SKM-1 treated with dmso at 0.1 percent for 144 hours (cell line): ENCODE data around the gene ESRP2.

Experiments used
- DNase-seq: peaks from one replicate; lab custom pipeline; 2025; ENCODE audit not compliant: unreplicated experiment; lab: John Stamatoyannopoulos, UW

Gene ESRP2

GRCh38 chr16:68242085-68242484 is 6.2 kb upstream of the ESRP2 start:
- DNase-seq = no peak

DNA sequence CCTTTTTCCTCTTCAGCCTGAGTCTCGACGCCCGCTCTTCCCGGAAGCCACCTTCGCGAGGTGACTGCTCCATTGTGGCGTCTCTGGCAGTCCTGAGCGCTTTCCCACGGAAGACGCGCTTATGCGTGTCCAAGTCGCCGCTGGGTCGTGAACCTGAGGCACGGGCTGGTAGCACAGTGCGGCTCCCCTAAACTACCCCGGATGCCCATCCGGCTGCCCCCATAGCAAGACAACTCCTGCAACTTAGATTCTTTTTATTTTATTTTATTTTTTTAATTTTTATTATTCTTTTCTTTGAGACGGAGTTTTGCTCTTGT is 2.1 kb upstream of the ESRP2 start:
- no peak for DNase-seq

DNA sequence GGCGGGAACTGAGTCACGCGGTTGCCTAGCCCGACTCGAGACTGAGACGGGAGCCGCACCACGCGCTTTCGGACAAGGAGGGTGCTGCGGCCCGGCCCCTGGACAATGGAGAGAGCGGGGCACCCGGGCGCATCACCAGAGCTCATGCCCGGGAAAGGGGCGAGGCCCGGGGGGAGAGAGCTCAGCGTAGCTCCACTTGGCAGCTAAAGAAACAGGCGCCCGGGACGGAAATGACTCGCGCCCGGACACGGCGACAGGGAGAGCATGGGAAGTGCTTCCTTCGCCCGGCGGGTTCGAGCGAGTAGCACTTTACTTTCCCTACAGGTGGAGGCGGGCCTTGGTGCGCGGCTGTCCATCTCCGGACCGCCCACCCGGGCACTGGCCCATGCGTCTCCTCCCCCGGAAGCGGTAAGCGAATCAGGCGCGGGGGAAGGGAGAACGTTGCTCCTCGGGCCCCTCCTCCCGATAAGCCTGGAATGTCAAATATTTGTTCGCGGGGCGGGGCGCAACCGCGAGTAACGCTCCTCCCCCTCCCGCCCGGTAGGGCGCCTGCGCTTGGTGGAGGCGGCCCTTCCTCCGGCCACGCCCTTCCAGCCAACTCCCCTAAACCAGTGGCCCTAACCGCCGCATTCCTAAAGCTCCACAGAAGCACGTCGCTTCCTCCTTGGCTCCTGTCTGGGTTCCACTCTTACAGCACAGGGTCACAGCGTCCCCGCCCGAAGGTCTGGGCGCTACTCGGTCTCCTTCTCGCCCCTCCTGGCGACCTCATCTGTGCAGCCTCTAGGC is 1.5 kb upstream of the ESRP2 start:
- DNase-seq = peak; percentile 97

DNA sequence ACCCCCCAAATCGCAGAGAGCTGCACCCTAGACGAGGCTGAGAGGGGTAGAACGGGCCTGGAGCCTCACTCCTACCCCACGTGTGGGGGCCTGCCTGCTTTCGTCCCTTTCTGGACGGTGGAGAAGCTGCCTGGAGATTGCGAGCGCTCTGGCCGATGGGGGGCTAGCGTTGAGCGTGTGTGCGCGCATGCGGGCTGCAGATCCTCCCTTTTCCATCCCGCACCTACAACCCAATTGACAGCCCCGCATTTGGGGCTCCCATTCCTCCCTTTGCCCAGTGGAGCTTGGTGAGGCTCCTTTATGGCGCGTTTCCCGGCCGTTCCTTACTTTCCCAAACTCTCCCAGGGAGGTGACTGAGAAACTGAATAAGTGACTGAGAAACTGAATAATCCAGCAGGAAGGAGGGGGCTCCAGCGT is 907 bp upstream of the ESRP2 start:
- no peak for DNase-seq

DNA sequence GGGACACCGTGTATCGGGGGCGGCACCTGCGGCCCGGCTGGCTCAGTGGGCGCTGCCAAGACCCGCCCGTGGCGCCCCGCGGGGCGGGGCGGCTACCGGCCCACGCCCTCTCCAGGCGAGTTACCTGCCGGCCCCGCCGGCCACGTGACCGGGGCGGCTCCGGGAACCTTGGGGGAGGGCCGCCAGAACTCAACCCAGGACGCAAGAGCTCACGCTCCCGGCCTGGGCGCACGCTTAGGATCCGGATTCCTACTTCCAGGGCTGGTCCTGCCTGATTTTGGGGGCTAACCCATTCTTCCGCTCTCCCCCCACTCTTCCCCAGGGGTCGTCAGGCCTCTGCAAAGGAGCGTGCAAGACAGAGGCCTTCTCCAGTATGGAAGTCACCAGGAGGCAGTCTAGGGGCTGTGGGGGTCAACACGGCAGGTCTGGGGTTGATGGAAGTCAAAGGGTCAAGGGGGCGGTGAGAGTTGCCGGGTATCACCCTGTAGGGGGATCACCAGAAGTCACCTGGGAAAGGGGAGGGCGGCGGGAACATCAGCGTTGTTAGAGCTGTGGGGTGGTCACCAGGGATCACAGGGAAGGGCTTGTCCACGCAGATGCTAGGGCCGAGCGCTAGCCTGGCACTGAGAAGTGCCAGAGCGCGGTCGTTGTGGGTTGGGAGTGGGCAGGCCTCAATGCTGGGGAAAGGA is 354 bp upstream of the ESRP2 start:
- no peak for DNase-seq

GRCh38 chr16:68235108-68235886 is 630 bp downstream of the ESRP2 start:
- DNase-seq = no peak

- no peak for DNase-seq
These were observed 1.5 kb downstream of the ESRP2 start for GRCh38 chr16:68234188-68235107.

DNA sequence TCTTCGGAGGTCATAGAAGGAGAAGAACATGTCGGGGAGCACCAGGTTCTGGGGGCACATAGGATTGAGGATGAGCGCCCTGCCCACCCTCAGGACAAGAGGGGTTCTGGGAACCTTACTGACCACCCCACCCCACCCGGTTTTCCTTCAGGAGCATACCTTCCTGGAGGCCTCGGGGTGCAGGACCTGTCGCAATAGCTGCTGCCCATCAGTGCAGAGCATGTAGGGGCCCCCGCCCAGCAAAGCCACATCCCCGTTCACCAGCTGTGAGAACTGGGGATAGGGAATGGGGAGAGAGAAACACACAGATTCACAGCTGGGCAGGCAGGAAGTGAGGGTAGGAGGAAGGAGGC is 2.1 kb downstream of the ESRP2 start:
- no peak for DNase-seq

GRCh38 chr16:68233085-68233834 is 2.7 kb downstream of the ESRP2 start:
- no peak for DNase-seq

DNA sequence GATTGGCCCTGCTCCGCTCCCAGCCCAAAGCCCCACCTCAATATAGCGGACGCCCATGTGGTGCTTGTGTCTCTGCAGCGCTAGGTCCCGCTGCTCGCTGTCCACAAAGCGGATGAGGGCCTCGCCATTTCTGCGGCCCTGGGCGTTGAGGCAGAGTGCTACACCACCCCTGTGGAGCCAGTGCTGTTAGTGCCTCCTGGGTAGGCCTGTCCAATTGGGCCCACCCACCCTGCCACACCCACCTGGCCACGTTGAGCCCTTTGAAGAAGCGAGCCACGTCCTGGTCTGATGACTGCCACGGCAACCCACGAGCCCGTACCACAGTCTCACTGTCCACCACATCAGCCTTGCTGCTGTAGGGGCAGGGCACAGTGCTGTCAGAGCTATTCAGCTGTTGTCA is 3.6 kb downstream of the ESRP2 start:
- no peak for DNase-seq

DNA sequence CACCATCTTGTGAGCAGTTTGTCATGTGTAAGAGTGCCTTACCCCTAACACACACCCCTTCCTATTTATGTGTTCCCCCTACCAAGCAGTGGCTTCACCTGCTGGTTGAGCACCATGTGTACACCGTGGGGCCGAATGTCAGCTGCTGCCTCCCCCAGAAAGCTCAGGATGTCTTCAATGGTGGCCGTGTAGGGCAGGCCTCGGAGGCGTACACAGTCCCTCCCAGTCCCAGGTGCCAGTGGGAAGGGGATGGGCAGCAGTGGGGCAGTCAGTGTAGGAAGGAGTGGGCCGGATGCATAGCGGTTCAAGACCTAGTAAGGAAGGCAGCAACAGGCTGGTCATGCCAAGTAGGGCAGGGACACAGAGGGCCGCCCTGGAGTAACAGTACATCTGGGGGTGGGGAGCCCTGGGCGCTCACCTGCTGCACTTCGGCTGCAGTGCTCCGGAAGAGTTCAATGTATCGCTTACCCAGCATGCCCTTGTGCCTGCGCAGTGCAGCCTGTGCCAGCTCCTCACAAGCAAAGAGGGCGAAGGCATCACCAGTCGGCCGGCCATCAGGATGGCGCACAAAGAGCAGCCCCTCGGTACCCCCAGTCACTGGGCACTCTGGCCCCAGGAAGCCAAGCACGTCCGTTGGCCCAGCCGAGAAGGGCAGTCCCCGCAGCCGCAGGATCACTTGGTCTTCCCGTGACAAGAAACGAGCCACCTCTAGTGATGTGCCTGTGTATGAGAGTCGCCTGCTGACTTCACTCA is 4.4 kb downstream of the ESRP2 start:
- no peak for DNase-seq

- no peak for DNase-seq
These were observed 5.0 kb downstream of the ESRP2 start for GRCh38 chr16:68230956-68231355.

DNA sequence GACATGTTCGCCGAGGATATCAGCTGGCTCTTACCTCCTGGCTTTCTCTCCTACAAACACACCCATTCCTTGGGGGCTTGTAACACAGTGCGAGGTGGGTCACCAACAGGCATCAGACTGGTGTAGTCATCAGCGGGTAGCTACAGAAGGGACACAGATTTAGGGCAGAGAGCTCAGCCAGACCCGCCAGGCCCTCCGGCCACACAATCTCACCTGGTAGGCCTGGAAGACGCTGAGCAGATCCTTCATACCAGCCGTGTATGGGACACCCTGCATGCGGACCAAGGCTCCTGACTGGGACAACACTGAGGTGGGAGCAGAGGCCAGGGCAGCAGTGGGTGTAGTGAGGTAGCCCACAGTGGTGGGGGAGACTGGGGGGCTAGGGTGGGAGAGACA is 5.8 kb downstream of the ESRP2 start:
- no peak for DNase-seq

DNA sequence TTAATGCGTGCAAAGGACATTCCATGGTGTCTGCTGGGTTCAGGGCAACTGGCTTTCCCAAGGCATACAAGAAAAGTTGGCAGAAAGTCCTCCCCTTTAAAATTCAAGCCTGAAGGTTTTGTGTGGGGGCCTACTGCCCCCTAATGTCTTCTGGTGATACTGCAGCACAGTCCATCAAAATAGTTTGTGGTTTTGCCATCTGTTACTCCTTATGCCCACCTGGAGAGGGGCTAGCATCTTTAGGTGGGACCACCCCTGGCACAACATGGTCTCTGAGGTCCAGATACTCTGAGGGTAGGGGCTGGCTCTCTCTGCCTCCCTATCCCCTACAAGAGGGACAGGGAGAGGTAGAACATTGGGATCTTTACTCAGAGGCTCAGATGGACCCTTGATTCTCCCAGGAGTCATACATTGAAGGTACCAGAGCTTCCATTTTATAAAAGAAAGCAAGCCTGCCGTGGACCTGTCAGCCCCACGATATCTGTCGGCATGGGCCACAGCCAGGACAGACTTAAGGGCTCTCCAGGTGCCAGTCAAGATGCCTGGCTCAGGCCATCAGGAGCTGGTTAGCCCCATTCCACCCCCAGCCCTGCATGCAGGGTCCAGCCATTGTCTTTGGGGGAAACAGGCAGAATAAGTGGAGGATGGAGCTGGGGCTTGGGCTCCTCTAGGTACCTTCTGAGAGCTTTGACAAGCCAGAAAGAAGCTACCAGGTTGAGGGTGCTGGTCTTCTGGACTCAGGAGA is 6.3 kb downstream of the ESRP2 start:
- peak; percentile 11 for DNase-seq

DNA sequence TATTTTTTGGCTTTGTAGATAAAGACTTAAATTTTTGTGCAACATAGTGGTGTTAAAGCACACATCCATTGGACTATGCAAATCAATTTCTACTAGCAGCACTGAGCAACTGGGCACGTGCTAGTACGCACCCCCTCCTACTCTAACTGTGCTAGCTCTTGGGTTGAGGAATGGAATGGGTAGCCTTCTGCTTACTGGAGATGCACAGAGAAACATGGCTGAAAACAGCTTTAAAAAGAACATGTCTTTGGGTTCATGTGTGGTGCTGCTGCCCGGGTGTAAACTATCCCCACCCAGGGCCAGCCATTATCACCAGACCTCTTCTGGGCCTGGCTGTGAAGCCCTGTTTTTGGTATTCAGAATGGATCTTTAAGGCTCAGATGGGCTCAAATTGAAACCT is 7.3 kb downstream of the ESRP2 start:
- no peak for DNase-seq

DNA sequence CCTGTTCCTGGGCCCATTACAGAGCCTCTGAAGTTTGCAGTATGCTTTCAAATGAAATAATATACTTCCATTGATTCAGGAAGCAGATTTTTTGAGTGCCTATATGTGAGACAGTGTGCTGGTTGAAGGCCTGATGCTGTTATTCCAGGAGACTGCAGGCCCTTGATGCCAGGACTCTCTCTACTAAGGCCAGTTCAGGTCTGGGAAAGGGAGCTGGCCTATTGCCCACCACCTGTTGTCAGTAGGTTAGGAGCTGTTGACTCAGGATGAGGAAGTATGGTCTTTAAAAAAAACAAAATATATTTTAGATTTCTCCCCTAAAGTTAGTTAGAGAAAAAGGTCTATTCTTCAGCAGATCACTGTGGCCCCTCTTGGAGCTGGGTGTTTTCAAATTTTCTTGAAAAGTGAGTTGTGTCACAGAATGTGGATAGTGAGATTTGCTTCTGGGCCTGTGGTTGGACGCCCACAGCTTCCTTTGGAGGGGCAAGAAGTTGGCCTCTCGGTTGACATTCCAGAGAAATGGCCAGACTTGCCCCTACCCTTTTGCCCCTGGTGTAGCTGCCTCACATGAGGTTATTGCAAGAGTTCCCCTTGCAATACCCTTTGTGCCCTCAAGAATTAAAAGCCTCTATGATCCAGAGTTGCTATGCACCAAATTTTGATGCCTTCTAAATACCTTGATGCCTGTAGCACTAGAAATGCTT is 7.9 kb downstream of the ESRP2 start:
- no peak for DNase-seq

- DNase-seq = no peak
These were observed 8.6 kb downstream of the ESRP2 start for GRCh38 chr16:68227183-68227793.

GRCh38 chr16:68226116-68226515 is 9.8 kb downstream of the ESRP2 start:
- DNase-seq = no peak
